SU-DHL-6 (cell line): ENCODE measurements around the gene NCS1.

Source experiments
- H2AFZ ChIP-seq: fragments of 200-600 bp; sonication (generic); 2 replicates; pipeline ENCODE4 v1.6.1; 2014; ENCODE audit warnings: low read depth, mild to moderate bottlenecking, moderate library complexity, mixed read lengths, antibody characterized with exemption, low read length; ENCODE audit not compliant: severe bottlenecking
- H3F3A ChIP-seq: fragments of 200-600 bp; shearing (Covaris generic); 2 replicates; pipeline ENCODE4 v1.6.0; 2016; ENCODE audit warnings: antibody characterized with exemption, mild to moderate bottlenecking; ENCODE audit not compliant: insufficient read depth
- H3K27ac ChIP-seq: fragments of 200-600 bp; sonication (generic); 2 replicates; pipeline ENCODE4 v1.5.1; 2016; ENCODE audit warnings: low read depth, mild to moderate bottlenecking, low read length, moderate library complexity, mixed read lengths
- H3K27me3 ChIP-seq: fragments of 200-600 bp; sonication (generic), shearing (Covaris generic); 2 replicates; pipeline ENCODE4 v1.6.0; 2014; ENCODE audit warnings: mild to moderate bottlenecking, low read length
- H3K36me3 ChIP-seq: fragments of 200-600 bp; sonication (generic); 2 replicates; pipeline ENCODE4 v1.6.1; 2014; ENCODE audit warnings: mild to moderate bottlenecking, low read length, mixed read lengths
- H3K4me2 ChIP-seq: fragments of 300-600, 200-600 bp; shearing (Covaris generic), sonication (generic); 2 replicates; pipeline ENCODE4 v1.6.0; 2014; ENCODE audit warnings: low read length, low read depth, mild to moderate bottlenecking; ENCODE audit not compliant: poor library complexity, severe bottlenecking
- H3K4me3 ChIP-seq: fragments of 200-600 bp; sonication (generic); 2 replicates; pipeline ENCODE4 v1.5.1; 2014; ENCODE audit warnings: antibody characterized with exemption, low read length, mild to moderate bottlenecking, mixed read lengths; ENCODE audit not compliant: insufficient read depth, poor library complexity, severe bottlenecking
- H3K79me2 ChIP-seq: fragments of 200-600 bp; sonication (generic); 2 replicates; pipeline ENCODE4 v1.6.1; 2014; ENCODE audit warnings: mild to moderate bottlenecking, low read length, moderate library complexity; ENCODE audit not compliant: insufficient read depth
- H3K9ac ChIP-seq: fragments of 200-600 bp; sonication (generic); 2 replicates; pipeline ENCODE4 v1.7.0; 2014; ENCODE audit warnings: mild to moderate bottlenecking, low read length
- H3K9me2 ChIP-seq: fragments of 200-600 bp; sonication (generic); replicated peaks from 2 replicates; pipeline ENCODE4 v1.6.1; 2014; ENCODE audit warnings: low read length; ENCODE audit not compliant: insufficient read depth
- H3K9me3 ChIP-seq: fragments of 200-600 bp; sonication (generic); 2 replicates; pipeline ENCODE4 v1.6.1; 2014; ENCODE audit warnings: low read length, mixed read lengths; ENCODE audit not compliant: insufficient read depth
- H4K20me1 ChIP-seq: fragments of 200-600 bp; sonication (generic); 2 replicates; pipeline ENCODE4 v1.6.1; 2014; ENCODE audit warnings: low read depth, mild to moderate bottlenecking, antibody characterized with exemption, low read length, moderate library complexity, mixed read lengths
- EZH2phosphoT487 ChIP-seq: fragments of 200-600 bp; sonication (generic), shearing (Covaris generic); conservative IDR thresholded peaks from 2 replicates; pipeline ENCODE4 v1.6.1; 2018; ENCODE audit warnings: mild to moderate bottlenecking, antibody characterized with exemption, low read length, moderate library complexity, mixed read lengths
- TF ChIP-seq, protein P1 (sequence below): fragments of 200-600 bp; sonication (generic); IDR thresholded peaks from one replicate; pipeline ENCODE4 v1.5.1; 2017; ENCODE audit warnings: antibody characterized with exemption, mild to moderate bottlenecking, low read length, moderate library complexity; ENCODE audit not compliant: insufficient read depth, poor library complexity, severe bottlenecking

NCS1 gene

DNA sequence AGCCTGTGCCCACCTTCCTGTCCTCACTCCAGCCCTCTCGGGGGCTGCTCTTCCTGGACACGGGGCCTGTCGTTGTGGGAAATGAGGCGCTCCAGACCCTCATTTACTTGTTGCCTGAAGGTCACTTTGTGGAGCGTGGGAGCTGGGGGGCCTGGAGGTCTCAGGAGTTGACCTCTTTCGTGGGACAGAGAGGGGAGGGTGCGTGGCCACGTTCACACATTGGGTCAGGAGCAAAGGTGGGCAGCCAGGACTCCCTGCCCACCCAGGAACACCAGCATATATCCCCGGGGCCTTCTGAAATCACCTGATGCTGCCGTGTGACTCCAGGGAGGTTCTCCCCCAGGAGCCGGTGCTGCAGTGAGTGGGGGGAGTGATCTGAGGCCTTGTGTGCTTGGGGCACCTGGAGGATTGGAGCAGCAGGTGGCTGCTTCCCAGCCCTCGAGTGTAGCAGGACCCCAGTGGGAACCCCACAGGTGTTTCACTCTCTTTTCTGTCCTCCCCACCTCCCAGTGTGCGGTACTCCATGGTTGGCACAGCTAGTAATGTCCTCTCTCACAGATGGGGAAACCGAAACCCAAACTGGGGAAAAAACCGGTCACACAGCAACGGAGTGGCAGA is 20.3 kb downstream of the NCS1 start:
- H3K9me3 ChIP-seq = no peaks in the 10 kb centered on the region
- H3K27ac ChIP-seq = no peak overlapping the region
- no peak overlapping the region for H3K4me3 ChIP-seq
- H2AFZ ChIP-seq = no peak overlapping the region
- H3F3A ChIP-seq = no peaks in the 10 kb centered on the region
- H4K20me1 ChIP-seq = no peaks in the 10 kb centered on the region
- TF ChIP-seq, protein P1, sequence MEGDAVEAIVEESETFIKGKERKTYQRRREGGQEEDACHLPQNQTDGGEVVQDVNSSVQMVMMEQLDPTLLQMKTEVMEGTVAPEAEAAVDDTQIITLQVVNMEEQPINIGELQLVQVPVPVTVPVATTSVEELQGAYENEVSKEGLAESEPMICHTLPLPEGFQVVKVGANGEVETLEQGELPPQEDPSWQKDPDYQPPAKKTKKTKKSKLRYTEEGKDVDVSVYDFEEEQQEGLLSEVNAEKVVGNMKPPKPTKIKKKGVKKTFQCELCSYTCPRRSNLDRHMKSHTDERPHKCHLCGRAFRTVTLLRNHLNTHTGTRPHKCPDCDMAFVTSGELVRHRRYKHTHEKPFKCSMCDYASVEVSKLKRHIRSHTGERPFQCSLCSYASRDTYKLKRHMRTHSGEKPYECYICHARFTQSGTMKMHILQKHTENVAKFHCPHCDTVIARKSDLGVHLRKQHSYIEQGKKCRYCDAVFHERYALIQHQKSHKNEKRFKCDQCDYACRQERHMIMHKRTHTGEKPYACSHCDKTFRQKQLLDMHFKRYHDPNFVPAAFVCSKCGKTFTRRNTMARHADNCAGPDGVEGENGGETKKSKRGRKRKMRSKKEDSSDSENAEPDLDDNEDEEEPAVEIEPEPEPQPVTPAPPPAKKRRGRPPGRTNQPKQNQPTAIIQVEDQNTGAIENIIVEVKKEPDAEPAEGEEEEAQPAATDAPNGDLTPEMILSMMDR = no peak
- TF ChIP-seq EZH2phosphoT487 = no peak
- no peaks in the 10 kb centered on the region for H3K36me3 ChIP-seq
- H3K9ac ChIP-seq = no peak overlapping the region
- H3K27me3 ChIP-seq = no peaks in the 10 kb centered on the region
- no peaks in the 10 kb centered on the region for H3K9me2 ChIP-seq
- no peak overlapping the region for H3K4me2 ChIP-seq
- H3K79me2 ChIP-seq = no peaks in the 10 kb centered on the region

- H3K79me2 ChIP-seq = no peaks in the 10 kb centered on the region
- H4K20me1 ChIP-seq = no peaks in the 10 kb centered on the region
- no peaks in the 10 kb centered on the region for H3K9me3 ChIP-seq
- no peak overlapping the region for H3K4me2 ChIP-seq
- no peaks in the 10 kb centered on the region for H3F3A ChIP-seq
- H3K36me3 ChIP-seq = no peaks in the 10 kb centered on the region
- H3K9me2 ChIP-seq = no peaks in the 10 kb centered on the region
- no peak for TF ChIP-seq EZH2phosphoT487
- TF ChIP-seq, protein P1 = no peak
- no peak overlapping the region for H3K9ac ChIP-seq
- H3K4me3 ChIP-seq = no peak overlapping the region
- H2AFZ ChIP-seq = no peak overlapping the region
- no peaks in the 10 kb centered on the region for H3K27me3 ChIP-seq
- H3K27ac ChIP-seq = no peak overlapping the region
Measured at GRCh38 chr9:130193103-130193502, 20.9 kb downstream of the NCS1 start.

DNA sequence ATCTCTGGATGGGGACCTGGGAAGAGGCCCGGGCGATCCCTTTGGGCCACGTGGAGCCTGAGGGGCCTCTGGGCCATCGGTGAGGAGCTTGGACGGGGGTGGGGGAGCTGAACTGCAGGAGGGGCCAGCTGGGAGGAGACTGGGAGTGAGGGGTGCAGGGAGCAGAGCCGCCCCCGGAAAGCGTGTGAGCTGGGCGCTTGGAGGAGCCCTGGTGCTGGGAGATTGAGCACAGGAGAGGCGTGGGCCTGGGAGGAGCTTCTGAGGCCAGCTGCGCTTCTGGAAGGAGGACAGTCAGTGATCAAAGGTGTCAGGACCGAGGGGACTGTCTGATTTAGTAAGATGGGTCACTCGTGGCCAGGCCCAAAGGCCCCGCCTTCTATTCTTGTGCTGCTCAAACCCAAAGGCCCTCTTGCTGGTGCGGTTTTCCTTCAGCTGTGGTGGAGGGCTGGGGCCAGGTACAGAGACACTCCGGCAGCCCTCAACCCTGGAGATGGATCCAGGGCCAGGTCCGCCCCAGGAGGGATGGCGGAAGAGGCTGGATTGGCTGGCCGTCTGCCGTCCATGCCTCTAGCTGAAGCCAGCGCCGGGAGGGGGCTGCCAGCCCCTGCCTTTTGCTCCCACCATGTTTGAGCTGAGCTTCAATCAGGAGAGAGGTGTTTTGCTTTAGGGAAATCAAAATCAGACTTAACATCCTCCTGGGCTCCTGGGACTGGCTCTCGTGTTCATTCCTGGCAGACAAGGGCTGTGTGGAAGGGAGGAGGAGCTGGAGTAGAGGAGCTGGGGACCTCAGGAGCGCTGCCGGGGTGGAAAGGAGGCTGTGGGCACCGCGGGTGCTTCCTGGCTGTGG is 21.6 kb downstream of the NCS1 start:
- TF ChIP-seq, protein P1 = no peak
- TF ChIP-seq EZH2phosphoT487 = no peak
- Histone ChIP-seq H3K9ac (no peak overlapping the region), H4K20me1 (no peaks in the 10 kb centered on the region), H3F3A (no peaks in the 10 kb centered on the region), H3K4me3 (no peak overlapping the region), H3K9me3 (no peaks in the 10 kb centered on the region), H3K9me2 (no peaks in the 10 kb centered on the region), H2AFZ (no peak overlapping the region), H3K79me2 (no peaks in the 10 kb centered on the region), H3K27me3 (no peaks in the 10 kb centered on the region), H3K27ac (no peak overlapping the region), H3K4me2 (no peak overlapping the region), H3K36me3 (no peaks in the 10 kb centered on the region)
